Natural killer cell (primary cell): Measurements from ENCODE around the gene ALOX15B. TPM values are rescaled to one million over a fixed set of nuclear protein-coding genes. Genes with fewer than 3 reads are reported as not detected.

Source experiments
- ATAC-seq, 3 donors: fragments of 150-1000 bp in 2 of 3; fragments of 200-7000 bp in 1 of 3; cut with Tn5 transposase; 1 replicate in 1 of 3; 2 replicates in 2 of 3; pipeline ENCODE4 v1.10.0; 2021; ENCODE audit warnings: mild to moderate bottlenecking in 2 of 3, moderate library complexity in 2 of 3
- DNase-seq, 2 donors: peaks; one replicate each; pipeline versions ENCODE4 v3.0.0 to v3.0.0-alpha.2; 2013 to 2021; ENCODE audit warnings: mixed read lengths in 1 of 2
- H3K27ac ChIP-seq: one replicate; pipeline ENCODE4 v1.5.1; 2013; ENCODE audit warnings: mild to moderate bottlenecking, low read length
- H3K27me3 ChIP-seq: one replicate; pipeline ENCODE4 v1.6.1; 2013; ENCODE audit warnings: low read length; ENCODE audit not compliant: control insufficient read depth, insufficient read depth
- H3K36me3 ChIP-seq: one replicate; pipeline ENCODE4 v1.6.1; 2013; ENCODE audit warnings: low read length; ENCODE audit not compliant: control insufficient read depth, insufficient read depth
- H3K4me1 ChIP-seq: one replicate; pipeline ENCODE4 v1.6.1; 2013; ENCODE audit warnings: low read length; ENCODE audit not compliant: control insufficient read depth, insufficient read depth
- H3K4me3 ChIP-seq: one replicate; pipeline ENCODE4 v1.5.1; 2013; ENCODE audit warnings: low read length
- H3K9me3 ChIP-seq: one replicate; pipeline ENCODE4 v1.6.1; 2013; ENCODE audit warnings: low read length; ENCODE audit not compliant: control insufficient read depth, insufficient read depth
- H3K27ac Mint-ChIP-seq, 2 donors: one replicate each; pipeline ENCODE4 v1.8.0; 2022; ENCODE audit warnings: mild to moderate bottlenecking in 2 of 2, mixed read lengths in 2 of 2, moderate library complexity in 1 of 2
- H3K27me3 Mint-ChIP-seq, 2 donors: one replicate each; pipeline ENCODE4 v1.8.0; 2022; ENCODE audit warnings: low read depth in 2 of 2, mixed read lengths in 2 of 2
- H3K36me3 Mint-ChIP-seq: one replicate; pipeline ENCODE4 v1.8.0; 2022; ENCODE audit warnings: mixed read lengths
- H3K4me1 Mint-ChIP-seq, 2 donors: one replicate each; pipeline ENCODE4 v1.8.0; 2022; ENCODE audit warnings: mixed read lengths in 2 of 2
- H3K4me3 Mint-ChIP-seq: one replicate; pipeline ENCODE4 v1.8.0; 2022; ENCODE audit warnings: mild to moderate bottlenecking, moderate library complexity, mixed read lengths
- H3K9me3 Mint-ChIP-seq, 2 donors: one replicate each; pipeline ENCODE4 v1.8.0; 2022; ENCODE audit warnings: mixed read lengths in 2 of 2
- WGBS: methylation state at CpG from one replicate; pipeline ENCODE4 v1.1.7; 2013; ENCODE audit warnings: missing lambda C conversion rate; ENCODE audit not compliant: insufficient coverage; 5-methylcytosine and 5-hydroxymethylcytosine counted together
- intact Hi-C: fragments of 100-400 bp; cut with micrococcal nuclease; formaldehyde crosslinking; loops from one replicate; pipeline ENCODE4 v1.14.2; 2022
- total RNA-seq, 4 donors: library from RNA; stranded (reverse); fragments of 120-200 nt in 1 of 4; gene quantifications; one replicate each; pipeline versions ENCODE4 v1.2.3 to v1.2.4, GENCODE V29; 2013 to 2022
- TF ChIP-seq, protein P1 (sequence below): fragments of 200-600 bp; IDR thresholded peaks from one replicate; pipeline ENCODE4 v1.8.0; 2022; ENCODE audit warnings: antibody characterized with exemption

Gene ALOX15B
- total RNA-seq, 3 donors from 2014 or later (not counting 1 experiment from before 2014, with no cell fraction given), result not detected

DNA sequence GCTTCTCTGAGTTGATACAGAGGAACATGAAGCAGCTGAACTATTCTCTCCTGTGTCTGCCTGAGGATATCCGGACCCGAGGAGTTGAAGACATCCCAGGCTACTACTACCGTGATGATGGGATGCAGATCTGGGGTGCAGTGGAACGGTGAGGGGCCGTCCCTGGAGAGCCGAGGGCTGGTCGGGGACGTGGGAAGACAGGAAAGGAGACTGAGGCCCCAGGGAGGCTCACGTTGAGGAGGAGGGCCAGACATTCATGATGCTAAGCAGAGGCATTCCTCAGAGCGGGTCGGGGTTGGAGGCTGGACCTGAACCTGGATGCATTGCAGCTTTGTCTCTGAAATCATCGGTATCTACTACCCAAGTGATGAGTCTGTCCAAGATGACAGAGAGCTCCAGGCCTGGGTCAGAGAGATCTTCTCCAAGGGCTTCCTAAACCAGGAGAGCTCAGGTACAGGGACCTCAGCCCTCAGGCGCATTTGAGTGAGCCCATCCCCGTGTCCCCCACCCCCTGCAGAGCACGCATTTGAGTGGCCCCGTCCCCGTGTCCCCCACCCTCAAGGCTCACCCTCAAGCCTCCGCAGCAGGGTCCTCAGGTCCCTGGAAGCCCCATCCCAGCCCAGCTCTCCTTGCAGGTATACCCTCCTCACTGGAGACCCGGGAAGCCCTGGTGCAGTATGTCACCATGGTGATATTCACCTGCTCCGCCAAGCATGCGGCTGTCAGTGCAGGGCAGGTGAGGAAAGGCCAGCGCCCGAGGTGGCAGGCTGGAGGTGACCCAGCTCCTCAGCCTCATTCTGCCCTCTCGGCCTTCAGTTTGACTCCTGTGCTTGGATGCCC is 8.3 kb downstream of the ALOX15B start:
- Mint-ChIP-seq H3K27ac (no peak overlapping the region), H3K4me1 (no peaks in the 10 kb centered on the region), H3K4me3 (no peak overlapping the region), H3K36me3 (no peaks in the 10 kb centered on the region), H3K27me3 (no peaks in the 10 kb centered on the region), H3K9me3 (no peaks in the 10 kb centered on the region)
- H3K9me3 ChIP-seq, result no peaks in the 10 kb centered on the region
- H3K4me3 ChIP-seq, result no peak overlapping the region
- DNase-seq, result no peak
- no peaks in the 10 kb centered on the region for H3K27me3 ChIP-seq
- H3K36me3 ChIP-seq, result no peaks in the 10 kb centered on the region
- TF ChIP-seq, protein P1, sequence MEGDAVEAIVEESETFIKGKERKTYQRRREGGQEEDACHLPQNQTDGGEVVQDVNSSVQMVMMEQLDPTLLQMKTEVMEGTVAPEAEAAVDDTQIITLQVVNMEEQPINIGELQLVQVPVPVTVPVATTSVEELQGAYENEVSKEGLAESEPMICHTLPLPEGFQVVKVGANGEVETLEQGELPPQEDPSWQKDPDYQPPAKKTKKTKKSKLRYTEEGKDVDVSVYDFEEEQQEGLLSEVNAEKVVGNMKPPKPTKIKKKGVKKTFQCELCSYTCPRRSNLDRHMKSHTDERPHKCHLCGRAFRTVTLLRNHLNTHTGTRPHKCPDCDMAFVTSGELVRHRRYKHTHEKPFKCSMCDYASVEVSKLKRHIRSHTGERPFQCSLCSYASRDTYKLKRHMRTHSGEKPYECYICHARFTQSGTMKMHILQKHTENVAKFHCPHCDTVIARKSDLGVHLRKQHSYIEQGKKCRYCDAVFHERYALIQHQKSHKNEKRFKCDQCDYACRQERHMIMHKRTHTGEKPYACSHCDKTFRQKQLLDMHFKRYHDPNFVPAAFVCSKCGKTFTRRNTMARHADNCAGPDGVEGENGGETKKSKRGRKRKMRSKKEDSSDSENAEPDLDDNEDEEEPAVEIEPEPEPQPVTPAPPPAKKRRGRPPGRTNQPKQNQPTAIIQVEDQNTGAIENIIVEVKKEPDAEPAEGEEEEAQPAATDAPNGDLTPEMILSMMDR, result no peak
- intact Hi-C loops, result no loop called here
- 86% methylated on average over 24 of the region's 24 CpGs for WGBS
- no peaks in the 10 kb centered on the region for H3K4me1 ChIP-seq
- ATAC-seq, result no peak
- no peak overlapping the region for H3K27ac ChIP-seq

DNA sequence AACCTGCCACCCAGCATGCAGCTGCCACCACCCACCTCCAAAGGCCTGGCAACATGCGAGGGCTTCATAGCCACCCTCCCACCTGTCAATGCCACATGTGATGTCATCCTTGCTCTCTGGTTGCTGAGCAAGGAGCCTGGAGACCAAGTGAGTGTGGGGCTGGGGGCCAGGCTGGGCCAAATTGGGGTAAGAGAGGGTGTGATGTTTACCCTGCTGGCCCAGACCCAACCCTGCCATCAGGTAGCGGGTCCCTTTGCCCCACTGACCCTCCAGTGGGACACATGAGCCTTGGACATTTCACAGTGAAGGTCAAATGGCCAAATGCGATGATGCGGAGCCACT is 8.9 kb downstream of the ALOX15B start:
- Mint-ChIP-seq H3K4me1 (no peaks in the 10 kb centered on the region), H3K4me3 (no peak overlapping the region), H3K36me3 (no peaks in the 10 kb centered on the region), H3K27me3 (no peaks in the 10 kb centered on the region), H3K27ac (no peak overlapping the region), H3K9me3 (no peaks in the 10 kb centered on the region)
- H3K36me3 ChIP-seq, result no peaks in the 10 kb centered on the region
- intact Hi-C loops, result no loop called here
- no peak overlapping the region for H3K4me3 ChIP-seq
- TF ChIP-seq, protein P1, result no peak
- 89% methylated on average over 4 of the region's 4 CpGs for WGBS
- no peaks in the 10 kb centered on the region for H3K4me1 ChIP-seq
- no peaks in the 10 kb centered on the region for H3K27me3 ChIP-seq
- DNase-seq (no peak), ATAC-seq (no peak)
- H3K27ac ChIP-seq, result no peak overlapping the region
- H3K9me3 ChIP-seq, result no peaks in the 10 kb centered on the region

DNA sequence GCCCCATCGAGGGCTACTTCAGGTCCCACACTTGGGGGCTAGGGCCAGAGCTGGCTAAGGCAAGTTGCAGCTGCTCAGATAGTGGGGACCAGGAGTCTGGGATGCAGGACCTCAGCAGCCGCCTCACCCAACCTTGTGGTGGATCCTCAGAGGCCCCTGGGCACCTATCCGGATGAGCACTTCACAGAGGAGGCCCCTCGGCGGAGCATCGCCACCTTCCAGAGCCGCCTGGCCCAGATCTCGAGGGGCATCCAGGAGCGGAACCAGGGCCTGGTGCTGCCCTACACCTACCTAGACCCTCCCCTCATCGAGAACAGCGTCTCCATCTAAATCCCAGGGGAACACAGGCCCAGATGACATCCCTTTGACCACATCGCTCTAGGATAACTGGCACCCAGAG is 9.4 kb downstream of the ALOX15B start:
- DNase-seq (no peak), ATAC-seq (no peak)
- no peak overlapping the region for H3K27ac Mint-ChIP-seq
- no peak overlapping the region for H3K4me3 Mint-ChIP-seq
- 90% methylated on average over 12 of the region's 12 CpGs for WGBS
- Histone ChIP-seq H3K4me1 (no peaks in the 10 kb centered on the region), H3K27me3 (no peaks in the 10 kb centered on the region), H3K27ac (no peak overlapping the region), H3K36me3 (no peaks in the 10 kb centered on the region), H3K9me3 (no peaks in the 10 kb centered on the region), H3K4me3 (no peak overlapping the region)
- H3K36me3 Mint-ChIP-seq, result no peaks in the 10 kb centered on the region
- H3K27me3 Mint-ChIP-seq, result no peaks in the 10 kb centered on the region
- TF ChIP-seq, protein P1, result no peak
- H3K9me3 Mint-ChIP-seq, result no peaks in the 10 kb centered on the region
- intact Hi-C loops, result no loop called here
- no peaks in the 10 kb centered on the region for H3K4me1 Mint-ChIP-seq

DNA sequence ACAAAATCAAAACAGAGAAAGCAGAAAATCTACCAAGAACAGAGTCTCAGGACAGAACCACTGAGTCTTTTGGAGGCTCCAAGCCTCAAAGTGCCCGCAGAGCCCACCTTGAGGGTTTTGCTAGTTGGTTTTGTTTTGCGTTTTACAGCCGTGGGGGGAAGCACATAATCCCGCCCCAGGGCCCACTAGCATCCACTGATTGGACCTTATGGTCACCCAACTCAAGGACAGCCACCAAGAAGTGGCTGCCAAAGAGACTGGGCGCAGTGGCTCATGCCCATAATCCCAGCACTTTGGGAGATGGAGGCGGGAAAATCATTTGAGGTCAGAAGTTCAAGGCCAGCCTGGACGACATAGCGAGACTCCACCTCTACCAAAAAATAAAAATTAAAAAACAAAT is 9.9 kb downstream of the ALOX15B start:
- whole genome bisulfite sequencing, result 90% methylated on average over 8 of the region's 8 CpGs
- no peak for DNase-seq
- H3K4me3 Mint-ChIP-seq, result no peak overlapping the region
- Histone ChIP-seq H3K36me3 (no peaks in the 10 kb centered on the region), H3K27me3 (no peaks in the 10 kb centered on the region), H3K9me3 (no peaks in the 10 kb centered on the region), H3K27ac (no peak overlapping the region), H3K4me3 (no peak overlapping the region), H3K4me1 (no peaks in the 10 kb centered on the region)
- H3K27me3 Mint-ChIP-seq, result no peaks in the 10 kb centered on the region
- H3K36me3 Mint-ChIP-seq, result no peaks in the 10 kb centered on the region
- H3K4me1 Mint-ChIP-seq, result no peaks in the 10 kb centered on the region
- H3K9me3 Mint-ChIP-seq, result no peaks in the 10 kb centered on the region
- H3K27ac Mint-ChIP-seq, result no peak overlapping the region
- TF ChIP-seq, protein P1, result no peak
- ATAC-seq, result no peak
- intact Hi-C loops, result no loop called here
